Omental fat pad (tissue), 4 donors: ENCODE results near the gene OLFM2. TPM values are rescaled to one million over a fixed set of nuclear protein-coding genes. Genes with fewer than 3 reads are reported as not detected.
"Not testable (repeated sequence)": the region's sequence is repeated elsewhere in the genome, so short reads cannot be mapped to it uniquely, and the experiment has no call there.

ENCODE experiments used
- ATAC-seq: fragments of 150-250 bp; one replicate; pipeline ENCODE4 v1.9.1; 2016; ENCODE audit warnings: mild to moderate bottlenecking, moderate library complexity; ENCODE audit not compliant: low FRiP score
- DNase-seq: peaks from one replicate; pipeline ENCODE4 v3.0.0-alpha.2; 2019; ENCODE audit warnings: low spot score
- CTCF ChIP-seq, 3 donors: fragments of 450-650 bp; IDR thresholded peaks; one replicate each; pipeline ENCODE4 v1.5.1; 2016 to 2017; ENCODE audit warnings: antibody characterized with exemption in 3 of 3, mild to moderate bottlenecking in 3 of 3, moderate library complexity in 2 of 3
- total RNA-seq, 4 donors: library from RNA; depleted of rRNA; stranded (reverse); fragments of >200 nt; gene quantifications; one replicate each; pipeline ENCODE4 v1.1.0, GENCODE V29; 2016

The OLFM2 gene
- total RNA-seq, 4 donors from 2014 or later: 12.9 to 41.3 (median 23.6) TPM

GRCh38 chr19:9835507-9835949 lies 100.8 kb downstream of the OLFM2 start:
- DNase-seq: no peak
- no peak for TF ChIP-seq CTCF (IDR thresholded peaks at IDR 0.05)
- peak; percentile 30 for ATAC-seq

DNA sequence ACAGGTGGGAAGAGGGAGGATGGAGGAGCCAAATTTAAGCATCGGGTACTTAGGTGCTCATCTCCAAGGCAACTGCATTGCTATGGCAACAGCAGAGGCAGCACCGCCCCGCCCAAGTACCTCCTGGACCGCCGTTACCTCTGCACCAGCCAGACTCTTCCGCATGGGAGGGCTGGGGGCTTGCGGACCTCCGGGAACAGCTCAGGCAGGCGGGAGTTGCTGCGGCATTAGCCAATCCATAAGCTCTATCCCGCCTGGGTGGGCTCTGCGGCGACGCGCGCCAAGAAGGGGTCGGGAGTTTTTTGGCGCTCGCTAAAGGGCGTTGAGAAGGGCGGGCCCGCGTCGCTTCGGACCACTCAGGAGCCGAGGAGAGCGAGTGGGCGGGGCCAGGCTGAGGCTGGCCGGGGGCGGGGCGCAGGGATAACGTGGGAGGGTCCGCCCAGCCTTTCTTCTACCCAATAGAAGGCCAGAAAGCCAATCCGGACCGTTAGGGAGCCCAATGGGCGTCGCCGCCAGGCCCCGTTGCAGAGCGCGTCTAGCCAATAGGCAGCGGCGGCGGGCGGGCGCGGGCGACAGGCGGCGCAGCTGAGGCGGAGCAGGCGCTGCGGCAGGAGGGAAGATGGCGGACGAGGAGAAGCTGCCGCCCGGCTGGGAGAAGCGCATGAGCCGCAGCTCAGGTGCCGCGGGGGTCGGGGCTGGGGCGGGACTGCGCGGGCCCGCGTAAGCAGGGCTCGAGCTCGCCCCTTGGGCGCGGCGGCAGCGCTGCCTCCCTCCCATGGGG lies 101.4 kb downstream of the OLFM2 start, which contains the start of gene PIN1:
Gene PIN1, plus strand, starts transcription at position 593 of the 781 bp plus-strand sequence. Its CDS starts 27 bp downstream, at position 620.
- TF ChIP-seq CTCF (IDR thresholded peaks at IDR 0.05): no peak
- ATAC-seq (peak; percentile 99), DNase-seq (peak; percentile 96)

DNA sequence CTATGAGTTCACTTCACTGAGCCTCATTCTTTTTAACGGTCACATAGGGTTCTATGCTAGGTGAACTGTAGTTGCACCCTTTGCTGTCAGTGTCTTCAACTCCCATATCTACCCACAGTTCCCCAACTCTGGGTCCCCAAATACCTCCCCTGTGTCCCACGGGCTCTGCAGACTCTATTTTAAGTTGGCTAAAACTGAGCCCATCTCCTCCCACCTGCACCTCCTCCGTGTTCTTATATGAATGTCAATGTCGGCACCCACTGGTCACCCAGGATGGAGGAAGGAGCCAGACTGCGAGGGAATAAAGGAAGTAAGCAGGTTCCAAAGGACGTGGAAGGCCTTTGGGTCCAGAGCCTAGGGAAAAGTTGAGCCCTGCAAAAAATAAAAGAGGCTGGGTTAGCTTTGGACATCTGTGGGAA lies 102.0 kb downstream of the OLFM2 start:
- TF ChIP-seq CTCF (IDR thresholded peaks at IDR 0.05): no peak
- no peak for DNase-seq
- ATAC-seq: no peak

DNA sequence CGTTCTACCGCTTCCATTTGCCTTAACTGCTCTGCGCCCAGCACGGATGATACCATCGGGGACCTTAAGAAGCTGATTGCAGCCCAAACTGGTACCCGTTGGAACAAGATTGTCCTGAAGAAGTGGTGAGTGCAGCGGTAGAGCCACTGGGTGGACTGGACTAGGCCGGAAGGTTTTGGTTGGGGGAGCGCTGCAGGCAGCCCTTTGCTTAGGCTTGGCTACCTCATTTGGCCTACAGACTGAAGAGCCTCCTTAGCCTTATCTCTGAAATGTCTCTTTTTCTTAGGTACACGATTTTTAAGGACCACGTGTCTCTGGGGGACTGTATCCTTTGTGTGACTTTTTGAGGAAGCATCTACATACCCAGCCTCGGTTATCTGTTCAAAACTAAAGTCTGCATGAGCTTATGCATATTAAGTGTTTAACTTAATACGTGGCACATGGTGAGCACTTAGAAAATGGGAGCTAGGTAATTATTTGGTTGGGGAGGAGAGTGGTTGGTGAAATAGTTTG lies 107.7 kb downstream of the OLFM2 start:
- no peak for DNase-seq
- no peak for ATAC-seq
- no peak for TF ChIP-seq CTCF (IDR thresholded peaks at IDR 0.05)

- ATAC-seq: peak; percentile 80
- TF ChIP-seq CTCF (IDR thresholded peaks at IDR 0.05): no peak
These were observed 108.8 kb downstream of the OLFM2 start, which contains the start of gene UBL5 for GRCh38 chr19:9827289-9828238. UBL5 (plus strand) TSS chr19:9827918; CDS start chr19:9828338, 420 bp downstream.

GRCh38 chr19:9823816-9824215 lies 112.5 kb downstream of the OLFM2 start:
- ATAC-seq (no peak), DNase-seq (no peak)
- no peak for TF ChIP-seq CTCF (IDR thresholded peaks at IDR 0.05)

More at GRCh38 chr19:9827289-9828238, 108.8 kb downstream of the OLFM2 start, which contains the start of gene UBL5:
- DNase-seq: peak; percentile 50

DNA sequence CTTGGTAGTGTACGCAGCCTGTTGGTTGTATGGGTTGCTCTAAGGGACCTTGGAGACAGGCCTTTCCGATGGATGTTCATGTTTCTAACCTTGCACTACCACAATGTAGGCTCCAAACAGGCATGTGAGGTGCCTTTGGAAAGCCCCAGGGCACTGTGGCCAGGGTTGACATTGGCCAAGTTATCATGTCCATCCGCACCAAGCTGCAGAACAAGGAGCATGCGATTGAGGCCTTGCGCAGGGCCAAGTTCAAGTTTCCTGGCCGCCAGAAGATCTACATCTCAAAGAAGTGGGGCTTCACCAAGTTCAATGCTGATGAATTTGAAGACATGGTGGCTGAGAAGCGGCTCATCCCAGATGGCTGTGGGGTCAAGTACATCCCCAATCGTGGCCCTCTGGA lies 116.3 kb downstream of the OLFM2 start:
- not testable (repeated sequence) for DNase-seq, ATAC-seq
